MM.1S (cell line): ENCODE measurements around the gene PPP2R5C.

ENCODE experiments used
- DNase-seq: peaks from one replicate; pipeline ENCODE4 v3.0.0-alpha.2; 2015
- H2AFZ ChIP-seq: fragments of 300-600 bp; sonication (generic); 2 replicates; pipeline ENCODE4 v1.6.0; 2016; ENCODE audit warnings: antibody characterized with exemption, low read length
- H3F3A ChIP-seq: fragments of 300-600 bp; sonication (generic); 2 replicates; pipeline ENCODE4 v1.6.1; 2016; ENCODE audit warnings: mild to moderate bottlenecking, antibody characterized with exemption, low read length, moderate library complexity, mixed read lengths; ENCODE audit not compliant: insufficient read depth
- H3K27ac ChIP-seq: fragments of 300-600 bp; sonication (generic); 2 replicates; pipeline ENCODE4 v1.5.1; 2016; ENCODE audit warnings: mild to moderate bottlenecking, low read length
- H3K27me3 ChIP-seq: fragments of 300-600 bp; sonication (generic); replicated peaks from 2 replicates; pipeline ENCODE4 v1.6.0; 2016; ENCODE audit warnings: low read length; ENCODE audit not compliant: insufficient read depth
- H3K36me3 ChIP-seq: fragments of 300-600 bp; sonication (generic); replicated peaks from 2 replicates; pipeline ENCODE4 v1.6.1; 2016; ENCODE audit warnings: mild to moderate bottlenecking, low read length, mixed read lengths; ENCODE audit not compliant: insufficient read depth
- H3K4me1 ChIP-seq: fragments of 300-600 bp; sonication (generic); 2 replicates; pipeline ENCODE4 v1.6.1; 2016; ENCODE audit warnings: low read length, mixed read lengths
- H3K4me2 ChIP-seq: fragments of 300-600 bp; sonication (generic); 2 replicates; pipeline ENCODE4 v1.6.0; 2016; ENCODE audit warnings: low read depth, low read length
- H3K4me3 ChIP-seq: fragments of 300-600 bp; sonication (generic); 2 replicates; pipeline ENCODE4 v1.5.1; 2016; ENCODE audit warnings: low read length, mixed read lengths
- H3K79me2 ChIP-seq: fragments of 300-600 bp; sonication (generic); 2 replicates; pipeline ENCODE4 v1.6.1; 2016; ENCODE audit warnings: mixed run types, low read length, mixed read lengths
- H3K9ac ChIP-seq: fragments of 300-600 bp; sonication (generic); 2 replicates; pipeline ENCODE4 v1.6.1; 2016; ENCODE audit warnings: low read length, mixed read lengths
- H3K9me2 ChIP-seq: fragments of 300-600 bp; sonication (generic); replicated peaks from 2 replicates; pipeline ENCODE4 v1.6.1; 2016; ENCODE audit warnings: mild to moderate bottlenecking, low read length, mixed read lengths; ENCODE audit not compliant: insufficient read depth
- H3K9me3 ChIP-seq: fragments of 300-600 bp; sonication (generic); replicated peaks from 2 replicates; pipeline ENCODE4 v1.6.1; 2016; ENCODE audit warnings: mild to moderate bottlenecking, low read length, mixed read lengths; ENCODE audit not compliant: insufficient read depth
- H4K20me1 ChIP-seq: fragments of 300-600 bp; sonication (generic); 2 replicates; pipeline ENCODE4 v1.6.1; 2016; ENCODE audit warnings: mild to moderate bottlenecking, low read length, moderate library complexity, mixed read lengths; ENCODE audit not compliant: insufficient read depth
- CTCF ChIP-seq: fragments of 300-600 bp; sonication (generic); IDR thresholded peaks from 2 replicates; pipeline ENCODE4 v1.5.1; 2016; ENCODE audit warnings: antibody characterized with exemption, low read length, mixed read lengths
- EZH2 ChIP-seq: fragments of 300-600 bp; sonication (generic); optimal IDR thresholded peaks from 2 replicates; pipeline ENCODE3; 2017; ENCODE audit warnings: low read depth, mild to moderate bottlenecking, antibody characterized with exemption, low read length, mixed read lengths
- EZH2phosphoT487 ChIP-seq: fragments of 300-600 bp; sonication (generic); IDR thresholded peaks from 2 replicates; pipeline ENCODE4 v1.6.1; 2018; ENCODE audit warnings: antibody characterized with exemption, low read length

Gene PPP2R5C

DNA sequence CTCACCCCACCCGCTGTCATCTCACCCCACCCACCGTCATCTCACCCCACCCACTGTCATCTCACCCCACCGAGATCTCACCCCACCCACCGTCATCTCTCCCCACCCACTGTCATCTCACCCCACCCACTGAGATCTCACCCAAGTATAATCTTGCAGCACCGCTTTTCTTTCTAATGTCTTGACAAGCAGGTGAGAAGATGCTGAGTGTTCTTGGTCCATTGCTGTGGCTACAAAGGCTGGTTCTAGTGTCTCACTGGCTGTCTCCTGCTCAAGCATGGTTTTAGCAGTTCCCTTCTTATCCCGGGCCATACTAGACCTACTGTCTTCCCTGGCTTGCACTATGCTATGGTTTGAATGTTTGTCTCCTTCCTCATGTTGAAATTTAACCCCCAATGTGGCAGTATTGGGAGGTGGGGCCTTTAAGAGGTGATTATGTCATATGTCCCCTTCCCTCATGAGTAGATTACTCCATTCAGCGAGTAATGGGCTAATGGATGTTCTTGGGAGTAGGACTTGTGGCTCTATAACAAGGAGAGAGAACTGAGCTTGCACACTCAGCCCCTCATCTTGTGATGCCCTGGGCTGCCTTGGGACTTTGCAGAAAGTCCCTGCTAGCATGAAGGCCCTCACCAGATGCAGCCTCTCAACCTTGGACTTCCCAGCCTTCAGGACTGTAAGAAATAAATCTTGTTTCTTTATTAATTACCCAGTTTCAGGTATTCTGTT is 47.7 kb upstream of the PPP2R5C start:
- Histone ChIP-seq H3F3A (no peaks in the 10 kb centered on the region), H3K4me1 (no peaks in the 10 kb centered on the region), H3K27me3 (no peaks in the 10 kb centered on the region), H3K27ac (no peak overlapping the region), H3K9ac (no peak overlapping the region), H3K9me3 (no peaks in the 10 kb centered on the region), H3K79me2 (no peaks in the 10 kb centered on the region), H3K36me3 (no peaks in the 10 kb centered on the region), H3K4me3 (no peak overlapping the region), H3K9me2 (no peaks in the 10 kb centered on the region), H4K20me1 (no peaks in the 10 kb centered on the region), H2AFZ (no peak overlapping the region), H3K4me2 (no peak overlapping the region)
- TF ChIP-seq EZH2phosphoT487 (no peak), CTCF (no peak), EZH2 (no peak)
- DNase-seq, result no peak

DNA sequence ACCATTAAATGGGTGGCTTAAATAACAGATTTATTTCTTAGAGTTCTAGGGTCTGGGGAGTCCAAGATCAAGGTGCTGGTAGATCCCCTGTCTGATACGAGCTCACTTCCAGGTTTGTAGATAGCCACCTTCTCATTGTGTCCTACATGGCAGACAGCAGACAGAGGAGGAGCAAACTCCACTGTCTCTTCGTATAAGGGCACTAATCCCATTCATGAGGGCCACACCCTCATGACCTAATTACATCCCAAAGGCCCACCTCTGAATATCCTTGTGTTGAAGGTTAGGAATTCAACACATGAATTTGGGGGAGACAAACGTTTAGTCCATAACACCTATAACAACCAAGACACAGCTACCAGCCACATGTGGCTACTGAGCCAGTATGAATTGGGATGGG is 47.1 kb upstream of the PPP2R5C start:
- Histone ChIP-seq H3K9me2 (no peaks in the 10 kb centered on the region), H2AFZ (no peak overlapping the region), H3F3A (no peaks in the 10 kb centered on the region), H3K4me3 (no peak overlapping the region), H3K79me2 (no peaks in the 10 kb centered on the region), H3K4me2 (no peak overlapping the region), H3K27me3 (no peaks in the 10 kb centered on the region), H3K4me1 (no peaks in the 10 kb centered on the region), H3K9me3 (no peaks in the 10 kb centered on the region), H3K36me3 (no peaks in the 10 kb centered on the region), H3K27ac (no peak overlapping the region), H4K20me1 (no peaks in the 10 kb centered on the region), H3K9ac (no peak overlapping the region)
- DNase-seq, result no peak
- TF ChIP-seq EZH2 (no peak), CTCF (no peak), EZH2phosphoT487 (no peak)

GRCh38 chr14:101715210-101716076 is 46.1 kb upstream of the PPP2R5C start:
- no peak for DNase-seq
- H3K4me2 ChIP-seq, result no peak overlapping the region
- no peak overlapping the region for H3K27ac ChIP-seq
- no peaks in the 10 kb centered on the region for H3F3A ChIP-seq
- no peaks in the 10 kb centered on the region for H3K4me1 ChIP-seq
- TF ChIP-seq CTCF, result no peak
- TF ChIP-seq EZH2, result no peak
- TF ChIP-seq EZH2phosphoT487, result no peak
- H3K36me3 ChIP-seq, result no peaks in the 10 kb centered on the region
- no peaks in the 10 kb centered on the region for H3K27me3 ChIP-seq
- no peak overlapping the region for H2AFZ ChIP-seq
- H3K9ac ChIP-seq, result no peak overlapping the region
- no peaks in the 10 kb centered on the region for H4K20me1 ChIP-seq
- H3K9me2 ChIP-seq, result no peaks in the 10 kb centered on the region
- H3K4me3 ChIP-seq, result no peak overlapping the region
- no peaks in the 10 kb centered on the region for H3K79me2 ChIP-seq
- no peaks in the 10 kb centered on the region for H3K9me3 ChIP-seq
